Posterior cingulate gyrus (tissue), 11 donors: Measurements from ENCODE around the gene ZSWIM6.

Source experiments
- DNase-seq, 10 donors: peaks; one replicate each; pipeline versions ENCODE4 v3.0.0 to v3.0.0-alpha.2; 2020 to 2021; ENCODE audit warnings: mixed read lengths in 3 of 10
- intact Hi-C: fragments of 100-400 bp; cut with DNase I; formaldehyde crosslinking; loops from one replicate; pipeline ENCODE4 v1.15.1; 2023

The ZSWIM6 gene

DNA sequence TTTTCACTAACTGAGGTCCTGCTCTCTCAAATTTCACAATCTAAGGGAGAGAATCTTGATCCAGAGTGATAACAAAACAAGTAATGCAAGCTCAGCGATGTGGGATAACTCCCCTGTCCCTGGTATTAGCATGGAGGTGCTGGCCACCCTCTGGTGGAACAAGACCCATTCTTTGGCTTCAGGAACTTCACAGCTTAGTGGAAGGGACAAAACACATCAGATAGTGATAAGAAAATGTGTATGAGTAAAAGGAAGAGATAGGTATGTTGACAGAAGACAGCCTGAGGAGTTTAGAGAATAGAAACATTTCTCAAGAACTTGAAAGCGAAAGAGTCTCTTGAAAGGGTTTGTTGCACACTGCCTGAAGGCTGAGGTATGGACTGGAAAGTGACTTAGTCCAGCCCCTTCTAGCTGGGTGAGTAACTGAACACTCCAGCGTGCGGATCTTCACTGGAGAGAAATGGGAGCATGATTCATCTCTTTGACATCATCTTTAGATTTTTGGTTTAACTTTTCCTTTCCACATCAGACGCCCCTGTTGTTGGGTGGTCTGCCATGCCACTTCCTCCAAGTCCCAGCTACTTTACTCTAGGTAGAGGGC, 25.4 kb upstream of the ZSWIM6 start:
- no peak for DNase-seq

DNA sequence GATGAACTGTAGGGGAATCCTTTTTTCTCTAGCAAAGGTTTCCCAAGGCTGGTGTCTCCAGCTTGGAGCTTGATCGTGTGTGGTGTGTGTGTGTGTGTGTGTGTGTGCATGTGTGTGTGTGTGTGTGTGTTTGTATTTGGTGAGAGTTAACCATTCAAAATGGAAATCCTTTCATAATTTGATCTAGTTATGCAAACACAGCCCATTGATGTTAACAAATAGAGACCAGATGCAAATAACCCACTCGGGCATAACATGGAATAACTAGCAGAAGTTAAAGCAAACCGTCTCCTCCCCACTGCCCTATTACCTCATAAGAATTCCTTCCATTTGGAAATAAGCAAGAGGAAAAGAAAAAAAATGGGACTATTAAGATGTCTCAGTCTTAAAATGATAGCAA, 24.9 kb upstream of the ZSWIM6 start:
- DNase-seq: no peak
- intact Hi-C loops: no loop called here

More for the DNA sequence above, 25.4 kb upstream of the ZSWIM6 start:
- intact Hi-C loops: no loop called here

DNA sequence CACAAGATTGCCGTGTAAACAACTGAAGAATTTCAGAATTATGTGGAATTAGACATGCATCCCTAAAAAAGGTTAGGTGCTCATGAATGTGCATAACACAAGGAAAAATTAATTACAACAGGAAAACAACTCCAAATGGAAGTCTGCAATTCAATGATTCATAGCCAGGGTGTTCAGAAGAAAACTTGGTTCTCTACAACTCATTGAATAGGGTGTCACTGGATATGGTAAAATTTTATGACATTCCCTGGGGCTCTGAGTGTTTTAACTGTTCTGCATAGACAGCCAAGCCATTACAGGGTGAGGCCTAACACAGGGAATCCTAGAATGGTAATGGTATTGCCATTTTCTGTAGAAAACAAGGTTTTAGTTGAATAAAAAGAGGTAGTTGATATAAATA, 24.4 kb upstream of the ZSWIM6 start:
- intact Hi-C loops: no loop called here
- DNase-seq: no peak

DNA sequence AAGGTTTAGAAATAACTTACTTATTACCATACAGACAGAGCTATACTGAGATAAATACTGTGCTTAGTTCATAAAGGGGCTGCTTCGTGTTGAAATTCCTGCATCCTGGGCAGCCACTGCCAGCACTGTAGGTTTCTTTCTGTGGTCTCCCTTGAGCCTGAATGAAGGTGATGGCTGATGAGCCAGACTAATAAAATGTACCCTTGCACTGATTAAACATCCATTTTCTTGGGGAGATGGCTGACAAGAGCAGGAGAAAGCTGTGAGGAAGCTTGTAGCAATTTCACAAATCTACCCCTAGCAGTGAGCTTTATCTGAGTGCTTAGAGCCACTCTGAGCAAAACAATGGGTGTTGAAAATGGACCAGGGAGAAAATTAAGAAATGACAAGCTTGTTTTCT, 23.3 kb upstream of the ZSWIM6 start:
- no peak for DNase-seq
- intact Hi-C loops: no loop called here

DNA sequence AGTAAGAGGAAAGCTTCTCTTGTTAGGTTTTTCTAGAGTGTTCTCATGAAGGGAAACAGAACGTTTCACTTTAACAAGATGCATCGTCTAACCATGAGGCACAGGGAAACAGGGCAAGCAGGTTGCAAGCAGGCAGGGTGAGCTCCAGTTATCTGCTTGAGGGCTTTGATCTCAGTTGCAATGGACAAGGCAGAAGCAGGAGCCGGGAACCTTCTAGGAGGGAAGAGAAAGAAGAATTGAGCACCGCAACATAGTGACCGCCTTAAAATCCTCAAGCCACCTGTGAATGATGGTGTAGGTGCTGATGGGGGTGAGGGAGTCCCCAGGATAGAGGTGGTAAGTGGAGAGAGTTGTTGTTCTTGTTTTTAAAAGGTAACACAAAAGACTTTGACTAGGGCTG, 22.9 kb upstream of the ZSWIM6 start:
- intact Hi-C loops: no loop called here
- no peak for DNase-seq

DNA sequence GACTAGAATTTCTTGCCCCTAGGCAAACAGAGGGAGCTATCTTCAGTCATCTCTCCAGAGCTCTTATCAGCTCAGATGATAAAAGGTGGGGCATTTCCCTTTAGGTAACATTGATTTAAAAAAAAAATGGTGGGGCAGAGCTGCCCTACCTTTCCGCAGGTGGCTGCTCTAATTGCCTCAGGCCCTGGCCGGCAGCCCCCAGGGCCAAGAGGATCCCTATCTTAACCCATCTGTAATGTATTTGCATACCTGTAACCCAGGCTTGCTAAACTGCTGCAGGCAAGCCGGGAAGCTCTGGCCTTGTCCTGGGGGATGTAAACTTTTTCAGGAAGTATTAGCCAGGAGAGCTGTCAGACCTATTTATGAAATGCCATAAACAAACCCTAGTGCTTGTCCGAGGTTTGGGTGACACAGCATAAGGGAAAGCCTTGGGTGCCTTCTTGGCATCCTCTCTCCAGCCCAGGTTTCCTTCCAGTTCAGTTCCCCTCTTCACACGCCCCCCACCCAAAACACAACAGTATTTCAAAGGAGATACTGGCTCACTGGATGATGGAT, 20.9 kb upstream of the ZSWIM6 start:
- DNase-seq: no peak
- intact Hi-C loops: no loop called here

DNA sequence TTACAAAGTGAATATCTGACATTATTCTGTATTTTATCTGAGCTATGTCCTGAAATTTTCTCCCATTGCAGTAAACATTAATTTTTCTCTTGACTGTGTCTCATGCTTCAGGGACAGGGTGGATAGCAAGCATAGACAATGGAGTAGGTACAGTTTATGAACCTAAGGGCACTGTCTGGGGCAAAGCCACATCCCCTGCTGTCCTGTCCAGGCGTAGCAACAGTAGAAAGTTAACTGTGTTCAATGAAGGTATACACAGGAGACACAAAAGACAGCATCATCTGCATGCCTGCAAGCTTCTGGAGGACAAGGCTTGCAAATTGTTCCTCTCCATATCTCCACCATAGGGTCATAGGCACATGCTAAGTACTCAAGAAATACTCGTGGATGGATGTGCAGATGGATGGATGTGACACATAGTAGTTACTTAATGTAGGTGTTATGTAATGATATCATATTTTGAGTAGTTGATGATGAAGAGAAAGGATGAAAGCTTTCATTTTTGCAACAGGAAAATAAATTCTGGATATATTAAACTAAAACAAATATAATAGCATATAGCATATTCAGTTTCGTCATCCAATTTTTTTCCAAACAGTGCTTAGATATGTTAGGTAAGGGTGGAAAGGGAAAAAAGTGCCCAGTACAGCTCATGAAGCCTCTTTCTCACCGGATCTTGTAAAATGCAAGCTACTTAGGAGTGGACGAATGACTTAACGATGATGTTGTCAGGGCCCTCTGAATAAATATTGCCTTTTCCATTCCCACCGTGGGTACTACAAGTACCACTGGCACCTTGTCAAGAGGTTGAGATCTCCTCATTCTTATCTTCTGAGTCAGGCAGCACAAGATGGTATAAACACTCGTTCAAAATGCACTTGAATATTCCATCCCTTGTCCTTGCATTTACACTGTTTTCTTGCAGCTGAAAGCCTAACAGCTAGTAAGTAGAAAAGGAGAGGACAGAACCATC, 19.9 kb upstream of the ZSWIM6 start:
- no peak for DNase-seq
- intact Hi-C loops: no loop called here

DNA sequence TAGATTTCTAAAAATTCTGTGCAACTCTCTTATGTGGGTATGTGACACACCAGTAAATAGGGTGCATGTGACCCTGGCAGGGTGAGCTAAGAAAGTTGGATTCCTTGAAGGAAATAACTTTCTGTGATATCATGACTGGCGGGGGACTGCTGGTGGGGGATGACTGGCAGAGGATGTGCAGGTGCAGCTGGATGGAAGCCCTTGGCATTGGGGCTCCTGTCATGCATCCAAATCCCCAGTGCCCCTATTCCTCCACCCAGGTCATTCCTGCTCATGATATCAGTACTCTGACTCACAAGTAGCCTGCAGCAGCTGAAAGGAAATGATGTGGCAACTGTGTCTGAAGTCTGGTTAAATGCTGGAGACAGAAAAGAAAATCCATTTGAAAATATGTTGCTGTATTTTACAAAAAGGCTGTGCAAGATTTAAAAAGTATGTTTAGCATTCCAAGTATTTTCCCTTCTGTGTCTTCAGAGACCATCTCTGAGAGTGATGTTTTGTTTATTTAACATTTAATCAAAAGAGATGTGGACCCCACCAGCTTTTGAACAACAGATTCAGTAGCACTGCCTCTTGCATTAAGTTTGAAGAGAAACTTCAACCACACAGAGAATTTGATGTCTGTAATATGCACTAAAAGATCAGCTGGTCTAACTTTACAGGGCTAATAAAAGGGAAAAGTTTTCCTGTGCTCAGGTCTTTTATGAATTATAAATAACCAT, 17.9 kb upstream of the ZSWIM6 start:
- no peak for DNase-seq
- intact Hi-C loops: no loop called here

DNA sequence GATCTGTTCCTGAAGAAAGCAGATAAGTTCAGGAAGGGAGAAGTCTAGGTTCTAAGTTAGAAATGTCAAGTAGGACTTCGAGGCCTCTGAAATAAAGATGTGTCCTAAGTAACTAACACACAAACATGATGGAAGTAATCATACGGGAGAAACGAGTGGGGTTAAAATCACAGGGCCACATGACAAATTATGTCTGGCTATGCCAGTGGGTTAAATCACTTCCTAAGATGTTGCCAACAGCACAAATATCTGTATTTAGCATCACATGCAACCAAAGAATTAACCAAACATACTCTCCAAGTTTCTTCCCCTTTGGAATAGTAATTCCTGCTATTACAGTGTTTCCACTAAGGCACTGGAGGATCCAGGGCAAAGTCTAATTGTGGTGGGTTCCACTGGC, 13.7 kb upstream of the ZSWIM6 start:
- no peak for DNase-seq
- intact Hi-C loops: no loop called here

DNA sequence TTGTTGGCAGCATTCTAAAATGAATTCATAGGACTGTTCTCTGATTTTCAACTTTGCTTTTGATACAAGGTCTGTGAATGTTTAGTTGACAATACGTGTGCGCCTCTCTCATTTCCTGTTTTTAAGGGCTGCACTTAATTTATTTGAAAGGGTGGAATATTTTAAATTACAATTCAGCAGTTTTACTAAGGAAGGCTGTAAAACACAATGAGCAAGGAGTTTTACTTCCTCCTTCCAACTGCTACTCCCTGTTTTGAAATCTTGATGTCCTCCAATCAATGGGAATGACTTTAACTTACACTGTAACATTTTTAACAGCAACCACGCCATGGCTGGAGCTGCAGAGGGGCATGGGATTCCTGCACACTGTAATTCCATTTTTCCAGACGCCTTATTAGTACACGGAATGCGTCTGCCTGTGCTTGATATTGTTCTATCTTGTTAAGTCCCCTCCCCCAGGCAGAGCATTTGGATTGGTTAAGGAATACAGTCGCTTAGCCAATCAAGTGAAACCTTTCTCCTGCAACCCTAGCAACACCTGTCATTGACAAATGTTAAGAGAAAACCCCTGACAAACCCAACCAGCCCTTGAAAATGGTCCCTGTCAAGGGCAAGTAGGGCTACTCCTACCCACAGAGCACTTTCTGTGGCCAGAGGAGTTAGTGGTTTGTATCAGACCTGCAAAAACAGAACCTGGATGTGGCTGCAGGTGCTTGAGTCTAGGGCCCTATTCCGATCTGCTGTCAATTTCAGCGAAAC, 12.5 kb upstream of the ZSWIM6 start:
- intact Hi-C loops: no loop called here

DNA sequence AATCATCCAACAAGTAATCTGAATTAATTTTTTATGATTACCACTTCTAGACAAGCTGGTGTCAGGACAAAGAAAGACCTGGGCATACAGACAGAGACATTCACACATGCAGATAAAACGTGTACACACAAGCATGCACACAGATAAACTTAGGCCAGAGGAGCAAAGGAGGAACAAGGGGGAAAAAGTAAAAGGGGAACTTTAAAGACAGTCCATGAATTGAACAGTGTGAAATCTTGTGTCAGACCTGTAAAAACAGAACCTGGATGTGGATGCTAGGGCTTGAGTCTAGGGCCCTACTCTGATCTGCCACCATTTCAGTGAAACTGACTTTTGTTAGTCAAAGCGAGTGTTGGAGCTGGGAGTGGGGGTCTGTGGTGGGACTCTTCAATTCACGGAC, 11.2 kb upstream of the ZSWIM6 start:
- intact Hi-C loops: no loop called here
- DNase-seq: no peak

More for the DNA sequence above, 12.5 kb upstream of the ZSWIM6 start:
- no peak for DNase-seq

DNA sequence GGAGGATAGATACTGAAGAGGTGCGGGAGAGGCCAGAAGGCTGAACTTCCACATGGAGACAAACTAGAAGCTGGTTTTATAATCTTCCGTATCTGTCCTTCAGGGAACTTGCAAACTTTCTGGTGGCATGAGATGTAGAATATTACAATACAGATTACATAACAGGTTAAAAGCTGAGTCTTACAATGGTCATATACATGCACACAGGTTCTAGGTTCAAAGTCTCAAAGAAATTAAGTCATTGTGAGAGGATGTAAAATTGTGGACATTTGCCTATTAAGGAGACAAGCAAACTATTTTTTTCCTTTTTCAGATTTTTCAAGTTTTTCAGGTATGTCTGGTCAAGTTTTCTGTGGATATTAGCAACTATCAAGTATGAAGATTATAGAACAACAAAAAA, 10.4 kb upstream of the ZSWIM6 start:
- intact Hi-C loops: no loop called here
- no peak for DNase-seq

DNA sequence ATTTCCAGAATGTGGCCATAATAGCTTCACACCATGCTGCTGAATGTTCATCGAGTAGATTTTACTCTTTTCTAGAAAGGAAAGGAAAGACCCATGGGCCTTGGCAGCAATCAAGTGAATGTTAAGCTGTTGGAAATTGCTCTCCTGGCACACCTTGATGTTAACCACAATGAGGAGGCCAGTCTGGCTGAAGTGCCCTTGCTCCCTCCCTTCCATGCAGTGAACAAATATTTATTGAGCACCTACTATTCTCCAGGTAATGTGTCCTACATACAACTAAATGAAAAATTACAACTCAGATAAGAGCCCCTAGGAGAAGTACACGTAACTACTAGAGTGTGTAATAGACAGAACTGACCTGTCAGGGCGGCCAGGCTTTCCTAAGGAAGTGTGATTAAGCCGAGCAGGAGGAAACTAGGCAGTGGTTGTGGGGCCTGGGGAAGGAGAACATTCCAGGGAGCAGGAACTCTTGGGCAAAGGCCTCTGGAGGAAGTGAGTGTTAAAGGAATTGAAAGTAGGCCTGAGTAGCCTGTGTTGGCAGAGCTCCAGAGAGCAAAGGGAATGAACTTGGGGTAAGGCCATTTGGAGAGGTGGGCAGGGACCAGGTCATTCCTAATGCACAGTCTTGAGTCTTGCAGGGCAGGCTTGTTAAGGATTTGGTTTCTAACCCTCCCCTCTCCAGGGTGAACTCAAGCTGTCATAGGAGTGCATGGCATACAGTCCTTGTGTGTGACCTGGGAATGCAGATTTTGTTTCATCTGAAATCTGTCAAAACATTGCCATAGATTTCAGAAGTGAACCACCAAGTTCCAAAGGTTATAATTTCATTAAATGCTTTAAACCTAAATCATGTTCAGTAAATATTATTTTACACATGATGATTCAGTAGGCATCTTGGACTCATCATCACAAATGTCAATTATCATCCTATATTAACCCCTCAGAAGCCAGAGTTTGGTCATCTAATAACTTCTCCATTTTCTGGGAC, 9.0 kb upstream of the ZSWIM6 start:
- DNase-seq: no peak
- intact Hi-C loops: no loop called here

DNA sequence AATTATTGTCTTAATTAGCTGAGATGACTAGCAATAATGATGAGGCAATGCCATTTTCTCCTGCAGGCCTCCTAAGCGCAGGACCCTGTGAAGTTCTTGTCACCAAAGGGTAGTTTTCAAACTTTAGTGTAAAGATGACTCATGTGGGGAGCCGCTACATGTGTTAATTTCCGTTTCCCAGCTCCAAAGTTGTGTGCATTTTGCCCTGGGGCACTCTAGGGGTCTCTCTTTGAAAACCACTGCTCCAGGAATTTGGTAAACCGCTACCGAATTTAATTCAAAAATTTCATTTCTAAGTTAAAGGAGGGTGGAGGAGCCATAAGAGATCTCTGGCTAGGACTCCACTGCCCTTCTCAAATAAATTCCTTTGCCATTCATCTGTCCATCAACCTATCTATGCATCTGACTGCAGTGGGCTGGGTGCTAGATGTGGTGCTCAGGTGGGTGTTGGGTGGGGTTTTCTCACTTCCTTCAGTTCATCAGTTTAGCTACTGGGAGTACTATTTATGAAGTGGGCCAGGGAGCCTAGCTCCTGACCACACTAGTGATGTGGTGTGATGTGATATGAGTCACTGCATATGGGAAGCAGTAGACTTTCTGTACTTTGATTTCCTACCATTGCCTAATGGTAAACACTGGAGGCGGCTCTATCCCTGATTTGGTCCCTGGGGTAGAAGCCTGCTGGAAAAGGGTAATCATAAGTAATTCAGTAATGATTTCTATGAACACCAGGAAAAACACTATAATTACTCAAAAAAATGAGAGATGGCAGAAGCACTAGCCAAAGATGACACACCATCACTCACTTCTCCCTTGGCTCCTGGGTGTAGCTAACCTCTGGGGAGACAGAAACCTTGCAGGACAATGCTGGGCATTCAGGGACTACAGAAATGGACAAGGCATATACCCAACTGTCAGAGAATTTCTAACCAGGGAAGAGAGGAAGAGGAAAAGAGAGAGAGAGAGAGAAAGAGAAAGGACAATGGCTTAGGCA, 4.0 kb upstream of the ZSWIM6 start:
- intact Hi-C loops: loop anchor here (5.0 kb wide), 1 partner anchor 156 kb away; no protein-coding TSS in a partner anchor
- DNase-seq: no peak

DNA sequence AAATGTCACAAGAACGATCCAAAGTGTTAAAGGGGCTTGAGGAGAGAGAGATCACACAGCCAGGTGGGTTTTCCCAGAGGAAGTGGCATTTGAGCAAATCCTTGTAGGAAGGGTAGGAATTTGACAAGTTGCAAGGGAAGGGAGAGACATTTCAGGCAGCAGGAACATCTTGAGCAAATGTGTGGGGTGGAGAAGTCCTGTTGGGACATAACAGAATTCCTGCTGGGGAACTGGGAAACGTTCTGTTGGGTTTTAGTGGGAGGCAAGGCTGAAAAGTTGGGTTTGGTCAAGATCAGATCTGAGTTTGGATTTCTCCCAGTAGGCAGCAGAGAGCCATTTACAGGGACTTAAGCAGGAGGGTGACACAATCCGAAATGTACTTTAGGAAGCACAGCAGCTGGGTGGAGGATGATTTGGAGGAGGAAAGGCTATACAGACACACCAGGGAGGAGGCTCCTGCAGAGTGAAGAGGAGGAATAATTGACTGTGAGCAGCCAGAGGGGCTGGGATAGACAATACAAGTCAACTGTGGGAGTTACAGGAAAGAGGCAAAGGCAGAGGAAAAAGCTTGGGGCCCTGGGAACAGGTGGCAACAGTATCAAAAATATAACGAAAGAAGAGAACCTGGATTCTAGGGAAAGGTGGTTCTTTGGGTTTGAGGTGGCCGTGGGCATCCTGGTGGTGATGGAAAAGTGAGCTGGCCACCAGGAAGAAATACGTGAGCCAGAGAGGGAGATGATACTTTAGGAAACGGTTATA, 3.1 kb upstream of the ZSWIM6 start:
- intact Hi-C loops: loop anchor here (5.0 kb wide), 1 partner anchor 157 kb away; no protein-coding TSS in a partner anchor
- no peak for DNase-seq

DNA sequence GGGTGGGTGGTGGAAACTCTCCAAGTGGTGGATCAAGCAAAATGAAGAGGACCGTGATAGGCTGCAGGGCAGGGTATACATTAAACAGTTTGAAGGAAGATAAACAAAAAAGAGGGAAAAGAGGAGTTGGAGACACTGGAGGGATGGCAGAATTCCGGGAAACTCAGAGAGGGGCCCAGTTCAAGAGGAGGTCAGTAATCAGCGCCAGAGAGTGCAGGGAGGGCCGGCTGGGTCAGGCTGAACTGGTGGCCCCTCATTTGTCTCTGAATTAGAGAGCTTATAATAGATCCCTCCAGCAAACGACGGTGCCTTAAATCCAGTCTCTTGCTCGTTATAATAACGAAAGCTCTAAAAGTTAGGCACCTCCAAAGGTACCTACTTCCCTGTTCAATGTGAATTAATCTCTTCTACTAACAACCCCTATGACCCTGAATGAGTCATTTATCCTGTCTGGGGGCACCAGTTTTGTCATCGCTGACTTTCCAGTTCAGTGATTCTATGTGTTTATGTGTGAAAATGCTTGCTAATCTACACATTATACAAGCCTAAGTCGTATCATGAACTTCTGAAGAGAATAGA, 2.4 kb upstream of the ZSWIM6 start:
- DNase-seq: no peak

More for the DNA sequence above, 2.4 kb upstream of the ZSWIM6 start:
- intact Hi-C loops: loop anchor here (5.0 to 10.0 kb wide), 6 partner anchors 78 to 488 kb away; partner anchors contain the start of gene SMIM15
